Measurements from ENCODE around the gene ZNF740.

Gene ZNF740

DNA sequence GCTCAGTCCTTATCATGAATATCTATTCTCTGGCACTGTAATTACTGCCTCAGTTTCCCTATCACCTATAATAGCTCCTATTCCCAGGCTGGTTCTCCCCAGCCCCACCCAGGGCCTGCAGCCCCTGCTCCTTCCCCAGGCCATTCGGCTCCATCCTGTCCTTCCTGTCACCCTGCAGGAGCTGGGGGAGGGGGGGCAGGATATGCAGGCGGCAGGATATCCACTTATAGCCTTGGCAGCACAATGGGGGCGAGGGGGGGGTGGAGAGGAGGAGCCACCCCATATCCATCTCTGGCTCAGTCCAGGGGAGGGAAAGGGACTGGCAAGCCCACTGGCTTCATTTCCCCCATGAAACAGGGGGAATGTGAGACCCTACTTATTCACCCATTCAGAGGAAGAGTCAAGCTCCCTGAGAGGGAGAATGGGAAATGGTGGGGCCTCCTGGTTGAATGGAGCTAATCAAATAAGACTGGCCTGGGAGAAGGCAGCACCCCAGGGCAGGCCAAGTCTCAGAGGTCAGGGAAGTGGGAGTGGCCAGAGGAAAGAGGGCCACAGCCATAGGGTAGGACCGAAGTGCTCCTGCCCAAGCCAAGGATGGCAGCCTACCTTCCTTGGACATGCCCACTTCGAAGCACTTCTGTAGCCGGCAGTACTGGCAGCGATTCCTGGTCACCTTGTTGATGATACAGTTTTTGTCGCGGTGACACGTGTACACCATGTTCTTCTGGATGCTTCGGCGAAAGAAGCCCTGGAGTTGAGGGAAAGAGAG lies 34.3 kb downstream of the ZNF740 start:
- no peak for DNase-seq (ENCODE audit: low spot score)

GRCh38 chr12:53215497-53215896 lies 35.0 kb downstream of the ZNF740 start:
- DNase-seq (ENCODE audit: low spot score), result no peak

GRCh38 chr12:53217051-53217930 lies 36.8 kb downstream of the ZNF740 start:
- peak; percentile 61 for DNase-seq (ENCODE audit: low spot score)

GRCh38 chr12:53217931-53218307 lies 37.4 kb downstream of the ZNF740 start:
- no peak for DNase-seq (ENCODE audit: low spot score)

GRCh38 chr12:53218551-53219291 lies 38.2 kb downstream of the ZNF740 start:
- peak; percentile 49 for DNase-seq (ENCODE audit: low spot score)

DNA sequence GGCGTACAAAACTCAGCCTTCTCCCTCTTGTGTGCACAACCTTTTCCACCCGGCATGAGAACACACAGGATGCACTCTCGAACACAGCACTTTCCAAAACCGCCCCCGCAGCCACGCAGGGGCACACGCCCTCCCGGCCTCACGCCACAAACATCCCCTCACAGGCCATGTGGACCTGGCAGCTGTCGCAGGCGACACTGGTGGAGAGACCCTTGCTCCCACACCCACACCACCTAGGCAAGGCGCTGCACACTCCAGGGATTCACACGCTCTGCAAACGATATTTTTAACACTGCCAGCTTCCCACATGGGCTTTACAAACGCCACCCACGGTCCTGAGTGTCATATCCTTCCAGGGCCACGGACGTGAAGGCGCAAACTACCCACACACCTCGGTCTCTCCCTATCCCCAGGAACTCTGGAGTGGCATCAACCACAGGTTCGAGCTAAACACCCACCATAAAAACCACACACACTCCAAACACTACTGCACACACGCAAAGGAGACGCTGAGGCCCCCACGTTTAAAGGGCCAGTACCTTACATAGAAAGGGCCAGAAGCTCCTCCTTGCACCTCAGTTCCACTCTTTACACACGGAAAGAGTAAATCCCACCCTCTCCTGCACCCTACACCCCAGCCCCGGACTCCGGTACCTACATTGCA lies 38.9 kb downstream of the ZNF740 start:
- peak; percentile 54 for DNase-seq (ENCODE audit: low spot score)

GRCh38 chr12:53219956-53220693 lies 39.6 kb downstream of the ZNF740 start:
- DNase-seq (ENCODE audit: low spot score), result peak; percentile 65

DNA sequence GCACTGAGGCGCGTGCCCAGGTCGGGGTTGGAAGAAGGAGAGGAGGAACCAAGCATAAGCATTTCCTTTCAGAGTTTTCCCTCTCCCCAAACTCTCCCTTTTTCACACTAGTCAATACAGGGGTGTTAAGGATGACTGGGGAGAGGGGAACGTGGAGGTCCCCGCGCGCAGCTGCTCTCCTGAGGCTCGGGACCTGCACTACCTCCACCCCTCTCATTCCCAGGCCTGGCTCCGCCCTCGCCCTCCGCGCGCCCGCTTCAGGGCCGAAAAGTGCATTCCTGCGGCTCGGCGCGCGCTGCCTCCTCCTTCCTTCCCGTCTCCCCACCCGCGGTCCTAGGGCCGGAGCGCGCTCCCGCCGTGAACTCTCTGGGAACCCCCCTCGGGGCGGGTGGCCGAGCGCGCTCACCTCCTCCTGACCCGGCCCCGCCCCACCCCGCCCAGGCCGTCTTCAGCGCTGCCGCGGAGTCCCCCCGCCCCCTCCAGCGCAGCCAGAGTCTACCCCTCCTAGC lies 40.2 kb downstream of the ZNF740 start:
- peak; percentile 96 for DNase-seq (ENCODE audit: low spot score)

- DNase-seq (ENCODE audit: low spot score), result peak; percentile 84
Observed at GRCh38 chr12:53221203-53222080, 40.9 kb downstream of the ZNF740 start.

GRCh38 chr12:53222170-53222721 lies 41.7 kb downstream of the ZNF740 start:
- DNase-seq (ENCODE audit: low spot score), result no peak

DNA sequence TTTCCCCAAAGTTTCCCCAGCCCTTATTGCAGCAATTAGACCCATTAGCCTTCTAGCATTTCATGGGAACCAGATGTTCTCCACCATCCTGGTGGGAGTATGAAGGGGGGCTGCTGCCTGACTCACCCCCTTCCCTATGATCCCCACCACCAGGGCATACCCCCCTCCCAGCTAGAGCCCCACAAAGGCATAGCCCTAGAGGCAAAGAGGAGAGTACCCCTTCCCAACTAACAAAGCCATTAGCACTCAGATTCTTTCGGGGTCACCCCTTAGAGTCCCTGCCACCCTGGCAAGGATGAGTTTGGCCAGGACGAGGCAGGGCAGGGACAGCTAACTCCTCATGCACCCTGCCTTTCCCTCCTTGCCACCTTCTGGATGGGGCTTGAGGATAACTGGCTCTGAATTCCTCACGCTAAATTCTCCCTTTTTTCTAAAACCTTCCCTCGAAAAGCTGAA lies 42.3 kb downstream of the ZNF740 start:
- no peak for DNase-seq (ENCODE audit: low spot score)

DNA sequence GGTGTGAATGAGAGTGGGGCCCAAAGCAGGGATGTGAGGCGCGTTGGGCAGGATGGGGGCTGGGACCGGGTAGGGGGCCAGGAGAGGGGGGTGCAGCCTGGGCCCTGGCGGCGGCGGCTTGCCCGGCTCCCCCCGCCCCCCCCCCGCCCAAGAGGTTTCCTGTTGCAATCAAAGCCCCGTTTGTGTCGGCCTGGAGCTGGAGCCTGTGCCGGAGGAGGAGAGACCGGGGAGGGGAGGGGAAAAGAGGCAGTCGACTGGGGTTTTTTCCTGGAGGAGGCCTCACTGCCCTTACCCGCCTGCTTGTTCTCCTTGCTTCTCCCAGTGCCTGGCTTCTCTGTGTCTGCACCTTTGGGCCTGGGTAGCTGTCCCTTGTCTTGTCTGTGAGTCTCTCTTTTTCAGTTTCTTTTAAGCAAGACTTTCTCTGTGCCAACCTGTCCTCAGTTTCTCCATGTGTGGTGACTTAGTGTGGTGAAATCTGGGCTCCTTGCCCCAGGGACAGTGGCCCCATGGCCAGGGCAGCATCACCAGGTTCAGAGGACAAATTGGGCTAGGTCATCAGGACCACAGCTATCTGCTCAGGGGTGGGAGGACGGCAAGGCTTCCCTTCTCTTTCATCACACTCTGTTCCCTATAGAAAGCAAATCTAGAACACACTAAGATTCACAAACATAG lies 43.0 kb downstream of the ZNF740 start:
- DNase-seq (ENCODE audit: low spot score), result peak; percentile 56

GRCh38 chr12:53224061-53224896 lies 43.8 kb downstream of the ZNF740 start:
- no peak for DNase-seq (ENCODE audit: low spot score)

- no peak for DNase-seq (ENCODE audit: low spot score)
Observed at GRCh38 chr12:53224897-53225634, 44.5 kb downstream of the ZNF740 start.

GRCh38 chr12:53225635-53226424 lies 45.3 kb downstream of the ZNF740 start:
- peak; percentile 22 for DNase-seq (ENCODE audit: low spot score)

GRCh38 chr12:53226815-53227214 lies 46.3 kb downstream of the ZNF740 start:
- no peak for DNase-seq (ENCODE audit: low spot score)

- DNase-seq (ENCODE audit: low spot score), result no peak
Observed at GRCh38 chr12:53227341-53227740, 46.8 kb downstream of the ZNF740 start.
